ENCODE data around the gene POLD1.

Gene POLD1

DNA sequence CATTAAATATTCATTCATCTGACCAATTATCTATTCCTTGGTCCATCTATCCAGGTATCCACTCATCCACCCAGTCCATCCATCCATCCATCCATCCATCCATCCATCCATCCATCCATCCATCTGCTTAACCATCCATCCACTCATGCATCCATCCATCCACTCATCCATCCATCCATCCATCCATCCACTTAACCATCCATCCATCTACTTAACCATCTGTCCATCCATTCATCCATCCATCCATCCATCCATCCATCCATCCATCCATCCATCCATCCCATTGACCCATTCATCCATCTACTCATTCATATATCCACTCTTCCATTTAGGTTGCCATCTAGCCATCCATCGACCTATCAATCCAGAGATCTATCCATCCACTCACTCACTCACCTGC, 59.9 kb downstream of the POLD1 start:
- no peak for DNase-seq

DNA sequence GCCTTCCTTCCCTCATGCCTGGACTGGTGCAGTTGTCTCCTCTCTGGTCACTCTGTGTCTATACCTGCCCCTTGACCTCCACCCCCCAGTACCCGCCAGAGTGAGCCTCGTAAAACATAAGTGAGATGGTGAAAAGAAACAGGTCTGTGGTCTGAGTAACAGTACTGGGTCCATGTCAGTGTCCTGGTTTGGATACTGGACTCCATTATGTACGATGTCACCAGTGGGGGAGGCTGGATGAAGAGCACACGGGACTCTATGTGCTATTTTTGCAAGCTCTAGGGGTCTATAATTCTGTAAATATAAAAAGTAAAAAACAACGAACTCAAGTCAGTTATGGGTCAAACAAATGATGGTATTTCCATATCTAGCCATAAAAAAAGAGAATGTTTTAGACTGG, 62.9 kb downstream of the POLD1 start:
- no peak for DNase-seq

DNA sequence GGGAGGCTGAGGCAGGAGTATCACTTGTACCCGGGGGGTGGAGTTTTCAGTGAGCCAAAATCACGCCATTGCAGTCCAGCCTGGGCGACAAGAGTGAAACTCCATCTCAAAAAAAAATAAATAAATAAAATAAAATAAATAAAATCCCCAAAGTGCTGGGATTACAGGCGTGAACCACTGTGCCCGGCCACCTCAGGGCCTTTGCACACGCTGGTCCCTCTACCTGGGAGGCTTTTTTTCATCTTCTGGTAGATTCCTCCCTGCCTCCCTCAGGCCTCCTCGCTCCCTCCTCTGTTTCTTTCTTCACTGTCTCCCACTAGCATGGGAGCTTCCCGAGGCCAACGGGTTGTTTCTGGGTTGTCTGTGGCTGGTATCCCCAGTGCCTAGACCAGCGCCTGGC, 63.6 kb downstream of the POLD1 start:
- DNase-seq: no peak

DNA sequence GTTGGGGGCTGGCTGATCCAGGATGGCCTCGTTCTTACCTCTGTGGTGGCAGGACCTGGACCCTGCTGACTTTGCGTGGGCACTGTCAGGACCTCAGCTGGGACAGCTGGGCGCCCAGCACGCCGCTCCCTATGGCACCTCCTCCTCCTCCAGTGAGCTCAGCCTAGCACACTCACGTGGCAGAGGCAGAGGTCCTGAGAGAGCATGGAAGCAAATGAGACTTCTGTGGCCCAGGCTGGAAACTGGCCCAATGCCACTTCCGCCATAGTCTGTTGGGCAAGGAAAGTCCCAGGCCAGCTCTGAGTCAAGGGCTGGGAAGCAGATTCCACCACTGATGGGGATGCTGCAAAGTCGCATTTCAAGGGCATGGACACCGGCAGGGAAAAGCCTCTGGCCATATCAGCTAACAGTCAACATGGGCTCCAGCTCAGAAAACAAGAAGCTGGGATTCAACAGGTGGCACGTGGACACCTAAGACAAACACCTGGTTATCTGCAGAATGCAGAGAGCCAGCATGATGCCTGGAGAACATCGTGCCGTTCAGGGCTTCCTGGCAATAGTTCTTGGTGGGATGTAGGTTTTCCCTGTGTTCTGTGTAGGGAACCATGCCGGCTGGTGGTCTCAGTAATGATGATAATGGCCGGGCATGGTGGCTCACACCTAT, 65.2 kb downstream of the POLD1 start:
- no peak for DNase-seq

DNA sequence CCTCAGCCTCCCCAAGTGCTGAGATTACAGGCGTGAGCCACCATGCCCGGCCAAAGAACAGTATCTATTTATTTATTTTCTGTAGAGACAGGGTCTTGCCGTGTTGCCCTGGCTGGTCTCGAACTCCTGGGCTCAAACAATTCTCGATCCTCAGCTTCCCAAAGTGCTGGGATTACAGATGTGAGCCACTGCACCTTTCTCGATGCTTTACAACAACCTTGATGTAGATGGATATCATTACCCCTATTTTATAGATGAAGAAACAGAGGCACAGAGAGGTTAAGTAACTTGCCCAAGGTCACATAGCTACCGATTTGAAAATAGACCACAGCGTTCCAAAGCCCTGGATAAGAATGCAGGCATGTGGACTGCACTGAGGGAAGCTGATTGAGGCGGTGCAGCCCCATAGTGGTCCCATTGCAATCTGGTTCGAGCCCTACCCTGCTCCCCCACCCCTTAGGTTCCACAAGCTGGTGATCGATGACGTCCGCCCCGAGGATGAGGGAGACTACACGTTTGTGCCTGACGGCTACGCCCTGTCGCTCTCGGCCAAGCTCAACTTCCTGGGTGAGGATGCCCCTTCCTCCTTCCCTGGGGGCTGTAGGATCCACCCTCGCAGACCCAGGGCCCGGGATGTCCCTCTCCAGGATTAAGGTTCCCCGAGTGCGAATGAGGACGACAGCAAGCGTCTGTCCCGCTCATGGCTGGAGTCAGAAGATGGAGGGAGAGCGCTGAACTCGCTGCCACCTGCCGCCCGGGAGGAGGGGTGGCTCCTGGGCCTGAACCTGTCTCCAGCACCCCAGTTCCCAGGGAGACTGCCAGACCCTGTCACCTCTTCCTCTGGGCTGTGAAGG, 66.4 kb downstream of the POLD1 start:
- DNase-seq: no peak

DNA sequence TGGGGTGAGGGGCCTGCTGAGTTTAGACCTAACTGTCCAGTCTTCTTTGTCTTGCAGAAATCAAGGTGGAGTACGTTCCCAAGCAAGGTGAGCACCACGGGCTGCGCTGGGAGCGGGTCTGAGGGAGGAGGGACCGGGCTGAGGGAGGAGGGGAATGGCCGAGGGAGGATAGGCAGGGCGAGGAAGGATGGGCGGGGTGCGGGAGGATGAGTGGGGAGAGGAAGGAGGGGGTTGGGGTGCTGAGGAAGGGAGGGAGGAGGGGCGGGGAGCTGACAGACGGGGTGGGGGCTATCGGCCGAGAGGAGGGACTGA, 67.0 kb downstream of the POLD1 start:
- DNase-seq: no peak

DNA sequence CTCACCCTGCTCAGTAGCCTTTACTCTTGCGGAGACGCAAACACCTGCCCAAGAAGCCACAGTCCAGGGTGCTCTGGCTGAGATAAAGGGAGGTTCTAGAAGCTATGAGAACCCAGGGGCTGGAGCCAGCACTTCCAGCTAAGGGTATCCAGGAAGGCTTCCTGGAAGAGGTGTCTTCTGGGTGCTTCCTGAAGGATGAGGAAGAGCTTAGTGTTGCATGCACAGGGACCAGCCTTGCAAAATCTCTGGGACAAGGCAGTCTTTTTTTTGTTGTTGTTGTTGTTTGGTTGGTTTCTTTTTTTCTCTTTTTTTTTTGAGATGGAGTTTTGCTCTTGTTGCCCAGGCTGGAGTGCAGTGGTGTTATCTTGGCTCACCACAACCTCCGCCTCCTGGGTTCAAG, 69.1 kb downstream of the POLD1 start:
- no peak for DNase-seq

DNA sequence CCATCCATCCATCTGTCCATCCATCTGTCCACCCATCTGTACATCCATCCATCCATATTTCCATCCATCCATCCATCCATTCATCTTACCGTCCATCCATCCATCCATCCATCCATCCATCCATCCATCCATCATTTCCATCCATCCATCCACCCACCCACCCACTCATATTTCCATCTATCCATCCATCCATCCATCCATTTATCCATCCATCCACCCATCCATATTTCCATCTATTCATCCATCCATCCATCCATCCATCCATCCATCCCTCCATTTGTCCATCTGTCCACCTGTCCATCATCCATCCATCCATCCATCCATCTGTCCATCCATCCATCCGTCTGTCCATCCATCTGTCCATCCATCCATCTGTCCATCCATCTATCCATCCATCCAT, 71.8 kb downstream of the POLD1 start:
- no peak for DNase-seq

DNA sequence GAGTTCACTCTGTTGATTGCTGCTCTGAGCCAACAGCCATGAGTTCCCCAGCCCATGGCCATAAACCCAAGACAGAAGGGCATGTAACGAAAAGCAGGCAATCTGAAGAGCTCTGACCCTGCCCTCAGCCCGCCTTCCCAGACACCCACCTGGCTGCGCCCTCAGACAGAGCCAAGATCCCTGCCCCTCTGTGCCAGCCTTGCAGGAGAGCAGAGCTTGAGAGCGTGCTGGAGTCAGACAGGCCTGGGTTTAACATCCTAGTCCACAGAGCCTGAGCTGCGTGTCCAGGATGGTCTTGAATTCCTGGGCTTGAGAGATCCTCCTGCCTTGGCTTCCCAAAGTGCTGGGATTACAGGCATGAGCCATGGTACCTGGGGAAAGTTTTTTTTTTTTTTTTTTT, 73.2 kb downstream of the POLD1 start:
- no peak for DNase-seq

DNA sequence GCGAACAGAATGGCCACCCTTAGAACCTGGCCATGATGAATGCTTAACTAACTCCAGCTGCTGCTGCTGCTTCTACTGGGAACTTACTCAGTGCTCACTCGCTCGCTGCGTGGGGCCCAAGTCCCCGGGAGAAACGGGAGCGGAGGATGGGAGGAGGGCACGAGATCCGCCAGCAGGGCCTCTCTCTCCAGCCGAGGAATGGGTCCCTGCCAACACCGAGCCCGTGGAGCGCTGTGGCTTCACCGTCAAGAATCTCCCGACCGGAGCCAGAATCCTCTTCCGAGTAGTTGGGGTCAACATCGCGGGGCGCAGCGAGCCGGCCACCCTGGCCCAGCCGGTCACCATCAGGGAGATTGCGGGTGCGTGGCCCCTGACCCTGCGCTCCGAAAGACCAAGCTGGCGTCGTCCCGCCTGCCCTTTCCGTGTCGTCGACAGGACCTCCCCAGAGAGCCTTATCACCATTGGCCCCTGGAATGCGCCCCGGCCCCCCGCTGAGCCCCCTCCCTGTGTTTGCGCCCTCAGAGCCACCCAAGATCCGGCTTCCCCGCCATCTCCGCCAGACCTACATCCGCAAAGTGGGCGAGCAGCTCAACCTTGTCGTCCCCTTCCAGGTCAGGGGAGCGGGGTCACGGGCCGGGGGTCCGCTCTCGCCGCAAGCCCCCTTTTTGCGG, 74.4 kb downstream of the POLD1 start:
- no peak for DNase-seq

DNA sequence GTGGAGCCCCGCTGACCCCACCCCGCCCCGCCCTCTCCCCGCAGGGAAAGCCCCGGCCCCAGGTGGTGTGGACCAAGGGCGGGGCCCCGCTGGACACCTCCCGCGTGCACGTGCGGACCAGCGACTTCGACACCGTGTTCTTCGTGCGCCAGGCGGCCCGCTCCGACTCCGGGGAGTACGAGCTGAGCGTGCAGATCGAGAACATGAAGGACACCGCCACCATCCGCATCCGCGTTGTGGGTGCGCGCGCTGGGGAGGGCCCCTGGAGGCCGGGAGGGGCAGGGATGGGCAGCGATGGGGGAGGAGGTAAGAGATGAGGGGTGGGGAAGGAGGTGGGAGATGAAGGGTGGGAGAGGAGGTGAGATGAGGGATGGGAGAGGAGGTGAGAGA, 74.9 kb downstream of the POLD1 start:
- no peak for DNase-seq

DNA sequence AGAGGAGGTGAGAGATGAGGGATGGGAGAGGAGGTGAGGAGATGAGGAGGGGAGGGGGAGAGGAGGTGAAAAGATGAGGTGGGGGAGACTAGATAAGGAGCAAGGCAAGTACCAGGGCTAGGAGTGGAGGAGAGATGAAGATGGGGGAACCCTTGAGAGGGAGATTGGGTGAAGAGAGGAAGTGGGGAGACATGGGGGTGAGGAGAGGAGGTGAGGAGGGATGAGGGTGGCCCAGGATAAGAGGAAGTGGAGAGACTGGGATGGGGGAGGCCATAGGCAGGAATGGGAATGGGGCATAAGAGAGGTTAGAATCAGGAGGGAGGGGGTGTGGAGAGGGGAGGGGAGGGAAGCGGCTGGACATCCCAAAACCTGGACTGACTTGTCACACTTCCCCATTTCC, 75.5 kb downstream of the POLD1 start:
- DNase-seq: no peak

DNA sequence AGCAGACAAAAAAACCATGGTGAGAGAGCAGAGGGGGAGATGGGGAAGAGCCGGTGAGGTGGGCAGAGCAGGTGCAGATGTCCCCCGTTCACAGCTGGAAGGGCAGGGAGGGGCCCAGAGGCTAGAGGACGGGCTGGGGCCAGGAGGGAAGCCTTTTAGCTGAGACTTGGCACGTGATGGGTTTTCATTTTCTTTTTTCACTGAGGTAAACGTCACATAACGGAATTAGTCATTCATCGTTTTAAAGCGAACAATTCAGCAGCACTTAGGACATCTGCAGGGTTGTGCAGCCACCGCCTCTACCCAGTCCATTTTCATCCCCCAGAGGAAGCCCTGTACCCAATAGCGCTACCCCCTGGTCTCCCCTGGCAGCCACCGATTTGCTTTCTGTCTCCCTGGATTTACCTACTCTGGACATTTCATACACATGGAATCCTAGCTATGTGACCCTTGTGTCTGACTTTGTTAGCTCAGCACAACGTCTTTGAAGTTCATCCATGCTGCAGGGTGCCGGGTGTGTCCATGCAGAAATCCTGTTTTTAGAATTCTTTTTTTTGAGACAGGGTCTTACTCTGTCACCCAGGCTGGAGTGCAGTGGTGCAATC, 76.1 kb downstream of the POLD1 start:
- no peak for DNase-seq

DNA sequence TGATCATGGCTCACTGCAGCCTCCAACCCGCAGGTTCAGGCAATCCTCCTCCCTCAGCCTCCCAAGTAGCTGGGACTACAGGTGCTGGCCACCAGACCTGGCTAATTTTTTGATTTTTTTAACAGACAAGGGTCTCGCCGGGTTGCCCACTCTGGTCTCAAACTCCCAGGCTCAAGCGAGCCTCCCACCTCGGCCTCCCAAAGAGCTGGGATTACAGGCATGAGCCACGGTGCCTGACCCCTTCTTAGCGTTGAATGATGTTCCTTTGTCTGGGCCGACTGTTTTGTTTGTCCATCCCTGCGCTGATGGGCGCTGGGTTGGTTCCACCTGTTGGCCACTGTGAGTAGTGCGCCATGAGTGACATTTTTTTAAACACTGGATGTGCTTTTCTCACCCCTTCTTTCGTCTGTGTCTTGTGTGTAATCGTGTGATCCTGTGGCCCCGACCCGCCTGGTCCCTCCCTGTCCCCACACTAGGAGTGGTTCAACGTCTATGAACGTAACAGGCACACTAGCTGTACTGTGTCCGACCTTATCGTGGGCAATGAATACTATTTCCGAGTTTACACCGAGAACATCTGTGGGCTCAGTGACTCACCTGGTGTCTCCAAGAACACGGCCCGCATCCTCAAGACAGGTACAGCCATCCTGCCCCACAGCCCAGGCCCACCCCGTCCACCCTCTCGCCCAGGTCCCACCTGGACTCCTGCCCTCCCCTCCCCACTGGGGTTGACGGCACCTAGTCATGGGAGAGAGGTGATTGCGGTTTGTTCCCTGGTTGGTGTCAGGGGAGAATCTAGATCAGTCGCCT, 77.1 kb downstream of the POLD1 start:
- peak; percentile 53 for DNase-seq

DNA sequence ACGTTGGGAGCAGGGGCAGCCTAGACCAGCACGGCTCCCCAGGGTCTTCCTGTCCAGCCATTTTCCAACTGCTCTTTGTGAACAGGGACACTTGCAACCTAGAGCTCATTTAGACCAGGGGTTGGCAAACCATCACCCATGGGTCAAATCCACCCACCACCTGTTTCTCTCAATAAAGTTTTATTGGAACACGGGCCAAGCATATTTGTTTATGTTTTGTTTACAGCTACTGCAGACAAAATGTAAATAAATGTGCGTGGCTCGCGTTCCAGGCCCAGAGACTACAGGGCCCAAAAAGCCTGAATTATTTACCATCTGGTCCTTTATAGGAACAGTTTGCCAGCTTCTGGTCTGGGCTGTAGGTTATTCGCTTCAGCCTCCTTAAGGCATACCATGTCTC, 78.8 kb downstream of the POLD1 start:
- no peak for DNase-seq

DNA sequence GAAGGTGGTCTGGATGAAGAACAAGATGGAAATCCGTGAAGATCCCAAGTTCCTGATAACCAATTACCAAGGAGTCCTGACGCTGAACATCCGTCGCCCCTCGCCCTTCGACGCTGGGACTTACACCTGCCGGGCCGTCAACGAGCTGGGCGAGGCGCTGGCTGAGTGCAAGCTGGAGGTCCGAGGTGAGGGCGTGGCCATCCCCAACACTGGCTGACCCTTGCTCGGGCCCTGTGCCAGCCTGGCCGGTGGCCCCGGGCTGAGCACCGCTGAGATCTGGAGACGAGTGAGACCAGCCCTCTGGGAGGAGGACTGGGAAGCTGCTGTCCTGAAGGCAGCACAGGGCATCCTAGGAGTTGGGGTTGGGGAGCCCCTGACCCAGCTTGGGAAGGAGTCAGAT, 80.2 kb downstream of the POLD1 start:
- DNase-seq: no peak

DNA sequence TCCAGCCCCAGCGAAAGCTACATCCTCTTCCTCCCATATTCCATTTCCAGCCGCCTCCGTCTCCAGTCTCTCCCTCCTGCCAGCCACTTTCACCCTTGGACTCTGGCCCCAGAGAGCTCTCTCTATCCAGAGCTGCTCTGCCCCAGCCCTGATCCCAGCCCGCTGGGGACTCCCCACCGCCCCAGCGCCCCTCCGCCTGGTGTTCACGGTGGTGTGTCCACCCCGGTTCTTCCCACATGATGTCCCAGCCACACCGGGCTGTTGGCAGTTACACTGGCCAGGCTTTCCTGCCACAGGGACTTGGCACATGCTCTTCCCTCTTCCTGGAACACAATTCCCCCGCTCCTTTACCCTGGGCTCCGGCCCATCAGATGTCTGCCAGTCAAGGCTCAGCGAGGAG, 80.9 kb downstream of the POLD1 start:
- DNase-seq: no peak

DNA sequence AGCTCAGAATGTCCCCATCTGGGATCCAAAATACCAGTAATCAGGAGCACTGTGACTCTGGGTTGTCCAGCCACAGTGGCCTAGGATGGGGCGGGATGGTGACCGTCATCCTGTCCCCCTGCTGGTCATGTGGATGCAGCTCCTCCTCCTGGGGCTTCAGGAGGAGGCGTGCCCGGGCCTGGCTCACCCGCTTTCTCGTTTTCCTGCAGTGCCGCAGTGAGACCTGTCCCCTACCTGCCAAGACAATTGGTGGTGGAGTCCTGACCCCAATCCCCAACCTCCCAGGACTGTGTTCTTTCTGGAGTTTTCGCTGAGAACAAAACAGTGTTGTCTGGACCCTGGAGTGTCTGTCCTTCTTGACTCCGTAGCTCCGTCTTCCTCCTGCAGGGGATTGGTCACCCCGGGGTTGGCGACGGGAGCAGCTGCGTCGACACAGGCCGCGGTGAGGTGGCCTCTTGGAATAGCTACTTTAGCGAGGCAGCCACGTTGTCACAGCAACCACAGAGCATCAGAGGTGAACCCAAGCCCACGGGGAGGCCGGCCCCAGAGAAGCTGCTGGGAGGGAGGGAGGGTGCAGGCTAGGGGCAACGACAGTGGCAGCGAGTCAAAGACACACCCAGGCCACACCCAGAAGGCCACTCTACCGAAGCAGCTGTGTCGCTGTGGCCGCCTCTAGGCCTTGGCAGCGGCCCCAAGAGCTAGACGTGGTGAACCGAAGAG, 82.0 kb downstream of the POLD1 start:
- DNase-seq: peak; percentile 71

DNA sequence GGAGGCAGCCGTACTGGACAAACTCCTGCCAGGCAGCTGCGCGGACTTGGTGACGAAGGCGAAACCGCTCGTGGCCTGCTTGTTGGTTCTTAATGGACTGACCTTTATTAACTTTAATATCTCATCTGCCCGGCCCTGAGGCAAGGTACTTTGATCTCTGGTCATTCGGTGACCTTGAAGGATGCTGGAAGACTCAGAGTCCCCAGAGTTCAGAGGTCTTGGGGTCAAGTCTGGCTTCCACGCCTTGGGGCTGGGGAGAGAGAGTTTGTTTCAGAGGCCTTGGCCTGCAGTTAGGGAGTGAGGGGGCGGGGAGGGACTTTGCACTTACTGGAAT, 82.5 kb downstream of the POLD1 start:
- DNase-seq: no peak

DNA sequence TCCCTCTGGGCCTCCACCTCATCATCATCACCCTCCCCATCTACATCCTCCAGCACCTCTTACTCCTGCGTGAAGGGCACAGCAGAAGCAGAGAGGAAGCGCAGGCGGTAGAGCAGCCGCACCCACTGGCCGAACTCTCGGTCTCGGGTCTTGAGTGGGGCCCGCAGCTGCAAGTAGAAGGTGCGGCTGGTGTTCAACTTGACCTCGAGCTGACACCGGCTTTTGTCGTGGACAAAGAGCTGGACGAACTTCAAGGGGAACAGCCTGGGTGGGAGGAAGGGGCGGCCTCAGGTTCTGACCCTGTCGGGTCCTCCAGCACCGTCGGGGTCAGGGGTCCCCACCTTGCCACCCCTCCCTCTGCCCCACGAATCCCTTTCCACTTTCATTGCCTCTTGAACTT, 83.4 kb downstream of the POLD1 start:
- no peak for DNase-seq
